ENCODE data around the gene HDDC2. TPM values are rescaled to one million over a fixed set of nuclear protein-coding genes. Genes with fewer than 3 reads are reported as not detected.
A peak's percentile ranks its signal among the peaks of the same experiment; 100 is the strongest.

The HDDC2 gene, protein sequence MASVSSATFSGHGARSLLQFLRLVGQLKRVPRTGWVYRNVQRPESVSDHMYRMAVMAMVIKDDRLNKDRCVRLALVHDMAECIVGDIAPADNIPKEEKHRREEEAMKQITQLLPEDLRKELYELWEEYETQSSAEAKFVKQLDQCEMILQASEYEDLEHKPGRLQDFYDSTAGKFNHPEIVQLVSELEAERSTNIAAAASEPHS
- total RNA-seq (2021): 69.8 to 75.7 TPM (median 73.5 TPM) in 3 replicates
- percentile 85 among the genes with signal in this experiment for Bru-seq, nascent RNA
- long read RNA-seq, experiment 1, transcript HDDC2-202 (6 exons, 918 nt): major isoform, 66 of 135 reads
- long read RNA-seq, experiment 1, transcript HDDC2-201 (5 exons, 1,350 nt): minor isoform, 34 of 135 reads
- long read RNA-seq, experiment 1, partial matches to known transcripts: 6 of 135 reads
- long read RNA-seq, experiment 1, other reads (novel, unspliced or antisense): 27 of 135 reads
- long read RNA-seq, experiment 2, transcript HDDC2-201 (5 exons, 1,350 nt): minor isoform, 40 of 119 reads
- long read RNA-seq, experiment 2, transcript HDDC2-202 (6 exons, 918 nt): major isoform, 44 of 119 reads
- long read RNA-seq, experiment 2, partial matches to known transcripts: 11 of 119 reads
- long read RNA-seq, experiment 2, other reads (novel, unspliced or antisense): 21 of 119 reads
- long read RNA-seq, experiment 3, transcript HDDC2-202 (6 exons, 918 nt): major isoform, 208 of 340 reads
- long read RNA-seq, experiment 3, transcript HDDC2-201 (5 exons, 1,350 nt): minor isoform, 89 of 340 reads
- long read RNA-seq, experiment 3, partial matches to known transcripts: 4 of 340 reads
- long read RNA-seq, experiment 3, other reads (novel, unspliced or antisense): 39 of 340 reads

DNA sequence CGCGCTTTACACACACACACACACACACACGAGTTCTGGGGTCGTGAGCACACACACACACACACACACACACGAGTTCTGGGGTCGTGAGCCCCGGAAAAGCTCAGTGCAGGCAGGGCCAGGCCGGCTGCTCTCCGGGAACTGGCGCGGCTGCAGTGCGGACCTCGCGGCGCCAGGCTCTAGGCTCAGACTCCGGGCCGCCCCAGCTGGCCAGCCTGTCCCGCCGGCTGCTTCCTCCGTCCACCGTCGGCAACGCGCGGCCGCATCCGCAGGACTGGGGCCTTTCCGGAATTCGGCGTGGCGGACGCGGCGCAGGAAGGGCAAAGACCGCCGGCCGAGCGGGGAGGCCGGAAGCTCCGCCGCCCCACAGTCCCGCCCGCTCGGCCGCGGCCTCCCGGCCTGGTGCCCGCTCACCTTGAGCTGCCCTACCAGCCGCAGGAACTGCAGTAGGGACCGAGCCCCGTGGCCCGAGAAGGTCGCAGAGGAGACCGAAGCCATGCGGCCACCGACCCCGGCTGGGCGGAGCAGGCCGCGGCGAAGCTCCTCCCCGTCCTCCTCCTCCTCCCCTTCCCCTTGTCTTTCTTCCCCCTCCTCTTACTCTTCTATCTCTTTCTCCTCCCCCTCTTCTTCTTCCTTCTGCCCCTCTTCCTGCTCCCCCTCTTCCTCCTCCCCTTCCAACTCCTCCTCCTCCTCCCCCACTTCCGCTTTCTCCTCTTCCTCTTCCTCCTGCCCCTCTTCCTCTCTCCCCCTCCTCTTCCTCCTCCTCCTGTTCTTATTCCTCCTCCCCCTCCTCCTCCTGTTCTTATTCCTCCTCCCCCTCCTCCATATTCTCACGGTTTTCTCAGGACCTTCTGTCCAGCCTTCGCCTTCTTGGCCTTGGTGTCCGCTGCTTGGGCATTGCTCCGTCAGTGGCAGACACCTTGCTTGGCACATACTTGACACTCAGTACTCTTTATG, at the start of gene HDDC2:
TSS of gene HDDC2 (minus strand) at position 533 of the 957 bp plus-strand sequence. CDS start at position 498, 35 bp downstream.
- Mint-ChIP-seq H3K27me3 (ENCODE audit: low read depth) (peaks cover 6% of the 10 kb centered on the region), H3K9me3 (peaks cover 18% of the 10 kb centered on the region), H3K4me3 (peak within 1 kb of the TSS; percentile 86), H3K4me1 (peaks cover 16% of the 10 kb centered on the region), H3K36me3 (peaks cover 34% of the 10 kb centered on the region), H3K27ac (peak within 1 kb of the TSS; percentile 82; the same call in 1 of the 2 replicates)
- ATAC-seq (peak; percentile 92), DNase-seq (ENCODE audit: low spot score) (peak; percentile 75)
- ChIA-PET CTCF (interaction anchor here (1.0 to 1.4 kb wide), 7 partner anchors 11 to 655 kb away, joined by 3 to 5 read pairs (median 4); partner anchors contain the start of gene TPD52L1), POLR2A (interaction anchor here (0.7 to 1.3 kb wide), 2 partner anchors 489 to 684 kb away, joined by 3 to 5 read pairs; partner anchors contain the start of genes NCOA7 and TRMT11)
- TF ChIP-seq MYBL2 (CRISPR knock-in tag; IDR thresholded peaks at IDR 0.05) (peak; percentile 75; the same call in 1 of the 2 replicates), TEAD4 (CRISPR knock-in tag; IDR thresholded peaks at IDR 0.05) (peak; percentile 37; the same call in 1 of the 2 replicates), ZNF219 (CRISPR knock-in tag; IDR thresholded peaks at IDR 0.05; ENCODE audit: borderline replicate concordance) (no peak), GRHL2 (CRISPR knock-in tag; IDR thresholded peaks at IDR 0.05; ENCODE audit: insufficient replicate concordance, severe bottlenecking) (no peak), GABPB1 (CRISPR knock-in tag; IDR thresholded peaks at IDR 0.05) (peak; percentile 81), FOXP1 (CRISPR knock-in tag; IDR thresholded peaks at IDR 0.05; ENCODE audit: borderline replicate concordance) (peak; percentile 93), NFE2L1 (CRISPR knock-in tag; IDR thresholded peaks at IDR 0.05) (0 out of 2 replicates have a peak, but pooled peaks have one; percentile 2), ZNF232 (CRISPR knock-in tag; IDR thresholded peaks at IDR 0.05) (0 out of 2 replicates have a peak, but pooled peaks have one; percentile 19), TEAD1 (CRISPR knock-in tag; IDR thresholded peaks at IDR 0.05) (peak; percentile 44)
- TF ChIP-seq, protein P1, sequence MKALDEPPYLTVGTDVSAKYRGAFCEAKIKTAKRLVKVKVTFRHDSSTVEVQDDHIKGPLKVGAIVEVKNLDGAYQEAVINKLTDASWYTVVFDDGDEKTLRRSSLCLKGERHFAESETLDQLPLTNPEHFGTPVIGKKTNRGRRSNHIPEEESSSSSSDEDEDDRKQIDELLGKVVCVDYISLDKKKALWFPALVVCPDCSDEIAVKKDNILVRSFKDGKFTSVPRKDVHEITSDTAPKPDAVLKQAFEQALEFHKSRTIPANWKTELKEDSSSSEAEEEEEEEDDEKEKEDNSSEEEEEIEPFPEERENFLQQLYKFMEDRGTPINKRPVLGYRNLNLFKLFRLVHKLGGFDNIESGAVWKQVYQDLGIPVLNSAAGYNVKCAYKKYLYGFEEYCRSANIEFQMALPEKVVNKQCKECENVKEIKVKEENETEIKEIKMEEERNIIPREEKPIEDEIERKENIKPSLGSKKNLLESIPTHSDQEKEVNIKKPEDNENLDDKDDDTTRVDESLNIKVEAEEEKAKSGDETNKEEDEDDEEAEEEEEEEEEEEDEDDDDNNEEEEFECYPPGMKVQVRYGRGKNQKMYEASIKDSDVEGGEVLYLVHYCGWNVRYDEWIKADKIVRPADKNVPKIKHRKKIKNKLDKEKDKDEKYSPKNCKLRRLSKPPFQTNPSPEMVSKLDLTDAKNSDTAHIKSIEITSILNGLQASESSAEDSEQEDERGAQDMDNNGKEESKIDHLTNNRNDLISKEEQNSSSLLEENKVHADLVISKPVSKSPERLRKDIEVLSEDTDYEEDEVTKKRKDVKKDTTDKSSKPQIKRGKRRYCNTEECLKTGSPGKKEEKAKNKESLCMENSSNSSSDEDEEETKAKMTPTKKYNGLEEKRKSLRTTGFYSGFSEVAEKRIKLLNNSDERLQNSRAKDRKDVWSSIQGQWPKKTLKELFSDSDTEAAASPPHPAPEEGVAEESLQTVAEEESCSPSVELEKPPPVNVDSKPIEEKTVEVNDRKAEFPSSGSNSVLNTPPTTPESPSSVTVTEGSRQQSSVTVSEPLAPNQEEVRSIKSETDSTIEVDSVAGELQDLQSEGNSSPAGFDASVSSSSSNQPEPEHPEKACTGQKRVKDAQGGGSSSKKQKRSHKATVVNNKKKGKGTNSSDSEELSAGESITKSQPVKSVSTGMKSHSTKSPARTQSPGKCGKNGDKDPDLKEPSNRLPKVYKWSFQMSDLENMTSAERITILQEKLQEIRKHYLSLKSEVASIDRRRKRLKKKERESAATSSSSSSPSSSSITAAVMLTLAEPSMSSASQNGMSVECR (CRISPR knock-in tag; IDR thresholded peaks at IDR 0.05; ENCODE audit: borderline replicate concordance): peak; percentile 57; the same call in 1 of the 2 replicates
- TF ChIP-seq, protein P2, sequence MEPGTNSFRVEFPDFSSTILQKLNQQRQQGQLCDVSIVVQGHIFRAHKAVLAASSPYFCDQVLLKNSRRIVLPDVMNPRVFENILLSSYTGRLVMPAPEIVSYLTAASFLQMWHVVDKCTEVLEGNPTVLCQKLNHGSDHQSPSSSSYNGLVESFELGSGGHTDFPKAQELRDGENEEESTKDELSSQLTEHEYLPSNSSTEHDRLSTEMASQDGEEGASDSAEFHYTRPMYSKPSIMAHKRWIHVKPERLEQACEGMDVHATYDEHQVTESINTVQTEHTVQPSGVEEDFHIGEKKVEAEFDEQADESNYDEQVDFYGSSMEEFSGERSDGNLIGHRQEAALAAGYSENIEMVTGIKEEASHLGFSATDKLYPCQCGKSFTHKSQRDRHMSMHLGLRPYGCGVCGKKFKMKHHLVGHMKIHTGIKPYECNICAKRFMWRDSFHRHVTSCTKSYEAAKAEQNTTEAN (CRISPR knock-in tag; IDR thresholded peaks at IDR 0.05): peak; percentile 81
- TF ChIP-seq, protein P3, sequence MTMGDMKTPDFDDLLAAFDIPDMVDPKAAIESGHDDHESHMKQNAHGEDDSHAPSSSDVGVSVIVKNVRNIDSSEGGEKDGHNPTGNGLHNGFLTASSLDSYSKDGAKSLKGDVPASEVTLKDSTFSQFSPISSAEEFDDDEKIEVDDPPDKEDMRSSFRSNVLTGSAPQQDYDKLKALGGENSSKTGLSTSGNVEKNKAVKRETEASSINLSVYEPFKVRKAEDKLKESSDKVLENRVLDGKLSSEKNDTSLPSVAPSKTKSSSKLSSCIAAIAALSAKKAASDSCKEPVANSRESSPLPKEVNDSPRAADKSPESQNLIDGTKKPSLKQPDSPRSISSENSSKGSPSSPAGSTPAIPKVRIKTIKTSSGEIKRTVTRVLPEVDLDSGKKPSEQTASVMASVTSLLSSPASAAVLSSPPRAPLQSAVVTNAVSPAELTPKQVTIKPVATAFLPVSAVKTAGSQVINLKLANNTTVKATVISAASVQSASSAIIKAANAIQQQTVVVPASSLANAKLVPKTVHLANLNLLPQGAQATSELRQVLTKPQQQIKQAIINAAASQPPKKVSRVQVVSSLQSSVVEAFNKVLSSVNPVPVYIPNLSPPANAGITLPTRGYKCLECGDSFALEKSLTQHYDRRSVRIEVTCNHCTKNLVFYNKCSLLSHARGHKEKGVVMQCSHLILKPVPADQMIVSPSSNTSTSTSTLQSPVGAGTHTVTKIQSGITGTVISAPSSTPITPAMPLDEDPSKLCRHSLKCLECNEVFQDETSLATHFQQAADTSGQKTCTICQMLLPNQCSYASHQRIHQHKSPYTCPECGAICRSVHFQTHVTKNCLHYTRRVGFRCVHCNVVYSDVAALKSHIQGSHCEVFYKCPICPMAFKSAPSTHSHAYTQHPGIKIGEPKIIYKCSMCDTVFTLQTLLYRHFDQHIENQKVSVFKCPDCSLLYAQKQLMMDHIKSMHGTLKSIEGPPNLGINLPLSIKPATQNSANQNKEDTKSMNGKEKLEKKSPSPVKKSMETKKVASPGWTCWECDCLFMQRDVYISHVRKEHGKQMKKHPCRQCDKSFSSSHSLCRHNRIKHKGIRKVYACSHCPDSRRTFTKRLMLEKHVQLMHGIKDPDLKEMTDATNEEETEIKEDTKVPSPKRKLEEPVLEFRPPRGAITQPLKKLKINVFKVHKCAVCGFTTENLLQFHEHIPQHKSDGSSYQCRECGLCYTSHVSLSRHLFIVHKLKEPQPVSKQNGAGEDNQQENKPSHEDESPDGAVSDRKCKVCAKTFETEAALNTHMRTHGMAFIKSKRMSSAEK (CRISPR knock-in tag; IDR thresholded peaks at IDR 0.05; ENCODE audit: borderline replicate concordance): 0 out of 2 replicates have a peak, but pooled peaks have one; percentile 39
- TF ChIP-seq, protein P4, sequence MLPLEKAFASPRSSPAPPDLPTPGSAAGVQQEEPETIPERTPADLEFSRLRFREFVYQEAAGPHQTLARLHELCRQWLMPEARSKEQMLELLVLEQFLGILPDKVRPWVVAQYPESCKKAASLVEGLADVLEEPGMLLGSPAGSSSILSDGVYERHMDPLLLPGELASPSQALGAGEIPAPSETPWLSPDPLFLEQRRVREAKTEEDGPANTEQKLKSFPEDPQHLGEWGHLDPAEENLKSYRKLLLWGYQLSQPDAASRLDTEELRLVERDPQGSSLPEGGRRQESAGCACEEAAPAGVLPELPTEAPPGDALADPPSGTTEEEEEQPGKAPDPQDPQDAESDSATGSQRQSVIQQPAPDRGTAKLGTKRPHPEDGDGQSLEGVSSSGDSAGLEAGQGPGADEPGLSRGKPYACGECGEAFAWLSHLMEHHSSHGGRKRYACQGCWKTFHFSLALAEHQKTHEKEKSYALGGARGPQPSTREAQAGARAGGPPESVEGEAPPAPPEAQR (CRISPR knock-in tag; IDR thresholded peaks at IDR 0.05): no peak
- TF ChIP-seq, protein P5, sequence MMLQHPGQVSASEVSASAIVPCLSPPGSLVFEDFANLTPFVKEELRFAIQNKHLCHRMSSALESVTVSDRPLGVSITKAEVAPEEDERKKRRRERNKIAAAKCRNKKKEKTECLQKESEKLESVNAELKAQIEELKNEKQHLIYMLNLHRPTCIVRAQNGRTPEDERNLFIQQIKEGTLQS (CRISPR knock-in tag; conservative IDR thresholded peaks at IDR 0.05): no peak
- TF ChIP-seq, protein P6, sequence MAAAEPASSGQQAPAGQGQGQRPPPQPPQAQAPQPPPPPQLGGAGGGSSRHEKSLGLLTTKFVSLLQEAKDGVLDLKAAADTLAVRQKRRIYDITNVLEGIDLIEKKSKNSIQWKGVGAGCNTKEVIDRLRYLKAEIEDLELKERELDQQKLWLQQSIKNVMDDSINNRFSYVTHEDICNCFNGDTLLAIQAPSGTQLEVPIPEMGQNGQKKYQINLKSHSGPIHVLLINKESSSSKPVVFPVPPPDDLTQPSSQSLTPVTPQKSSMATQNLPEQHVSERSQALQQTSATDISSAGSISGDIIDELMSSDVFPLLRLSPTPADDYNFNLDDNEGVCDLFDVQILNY (CRISPR knock-in tag; IDR thresholded peaks at IDR 0.05): 0 out of 2 replicates have a peak, but pooled peaks have one; percentile 53
- TF ChIP-seq, protein P7, sequence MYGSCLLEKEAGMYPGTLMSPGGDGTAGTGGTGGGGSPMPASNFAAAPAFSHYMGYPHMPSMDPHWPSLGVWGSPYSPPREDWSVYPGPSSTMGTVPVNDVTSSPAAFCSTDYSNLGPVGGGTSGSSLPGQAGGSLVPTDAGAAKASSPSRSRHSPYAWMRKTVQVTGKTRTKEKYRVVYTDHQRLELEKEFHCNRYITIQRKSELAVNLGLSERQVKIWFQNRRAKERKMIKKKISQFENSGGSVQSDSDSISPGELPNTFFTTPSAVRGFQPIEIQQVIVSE (CRISPR knock-in tag; IDR thresholded peaks at IDR 0.05; ENCODE audit: borderline replicate concordance): no peak
